ENCODE results near the gene MTX1. TPM values are rescaled to one million over a fixed set of nuclear protein-coding genes. Genes with fewer than 3 reads are reported as not detected.
"Not testable (repeated sequence)": the region's sequence is repeated elsewhere in the genome, so short reads cannot be mapped to it uniquely, and the experiment has no call there.

Gene MTX1
- polyA plus RNA-seq, 1 donor (not counting 4 experiments of a cell fraction or from before 2014, with no cell fraction given), result 43.4 TPM

- Histone ChIP-seq H3K9me3 (ENCODE audit: control insufficient read depth, low read depth, low read length) (no peaks in the 10 kb centered on the region), H3K4me2 (ENCODE audit: control insufficient read depth, extremely low read depth, insufficient read depth, low read depth, low read length) (peak overlapping the region; percentile 84), H3K27me3 (ENCODE audit: control insufficient read depth, extremely low read depth, insufficient read depth, low read length) (no peaks in the 10 kb centered on the region), H3K9ac (ENCODE audit: control insufficient read depth, extremely low read depth, insufficient read depth, low read length) (peak overlapping the region; percentile 85), H3K27ac (ENCODE audit: control insufficient read depth, insufficient read depth, low read length) (peak overlapping the region; percentile 72), H4K20me1 (ENCODE audit: control insufficient read depth, extremely low read depth, insufficient read depth, low read length) (no peaks in the 10 kb centered on the region), H3K36me3 (ENCODE audit: control insufficient read depth in 2 of 2, extremely low read depth in 1 of 2, insufficient read depth in 2 of 2, low read length in 2 of 2) (peaks cover 2 to 5% of the 10 kb centered on the region in 2 experiments), H3K9me1 (ENCODE audit: control insufficient read depth, extremely low read depth, insufficient read depth, low read length) (no peaks in the 10 kb centered on the region), H2AFZ (ENCODE audit: control insufficient read depth, low read length) (peak overlapping the region; percentile 84), H3K79me2 (ENCODE audit: control insufficient read depth, insufficient read depth, low read length) (no peaks in the 10 kb centered on the region), H3K4me3 (ENCODE audit: control insufficient read depth in 2 of 3, extremely low read depth in 1 of 3, insufficient read depth in 2 of 3, low read depth in 1 of 3, low read length in 3 of 3) (peak overlapping the region; percentile 44 to 66 (median 61)), H3K4me1 (ENCODE audit: control insufficient read depth, extremely low read depth, insufficient read depth, low read length) (peaks cover 24% of the 10 kb centered on the region)
- TF ChIP-seq CTCF (optimal IDR thresholded peaks at IDR 0.05 in 1 of 3, IDR thresholded peaks at IDR 0.05 in 1 of 3, conservative IDR thresholded peaks at IDR 0.05 in 1 of 3; ENCODE audit: extremely low read depth in 1 of 3, insufficient read depth in 2 of 3, low read length in 3 of 3) (peak; percentile 88 to 97 (median 88)), EZH2 (IDR thresholded peaks at IDR 0.05; ENCODE audit: low read length) (no peak)
- peak; percentile 62 for DNase-seq (ENCODE audit: low read depth, low spot score)
- dilution Hi-C loops (cut with MboI; ENCODE audit: extremely low pct_ligation_motif_present, low sequenced_read_pairs), result no loop called here
- no peak for FAIRE-seq
Measured at GRCh38 chr1:155193275-155193990, 15.1 kb upstream of the MTX1 start.

GRCh38 chr1:155193991-155194240 lies 14.6 kb upstream of the MTX1 start:
- peak overlapping the region; percentile 84 for H3K4me2 ChIP-seq (ENCODE audit: control insufficient read depth, extremely low read depth, insufficient read depth, low read depth, low read length)
- H4K20me1 ChIP-seq (ENCODE audit: control insufficient read depth, extremely low read depth, insufficient read depth, low read length); H3K9me1 ChIP-seq (ENCODE audit: control insufficient read depth, extremely low read depth, insufficient read depth, low read length); H3K36me3 ChIP-seq (ENCODE audit: control insufficient read depth in 2 of 2, extremely low read depth in 1 of 2, insufficient read depth in 2 of 2, low read length in 2 of 2); FAIRE-seq; DNase-seq (ENCODE audit: low read depth, low spot score); H3K79me2 ChIP-seq (ENCODE audit: control insufficient read depth, insufficient read depth, low read length); H3K27me3 ChIP-seq (ENCODE audit: control insufficient read depth, extremely low read depth, insufficient read depth, low read length); H3K9me3 ChIP-seq (ENCODE audit: control insufficient read depth, low read depth, low read length); dilution Hi-C loops (cut with MboI; ENCODE audit: extremely low pct_ligation_motif_present, low sequenced_read_pairs): not testable (repeated sequence)
- peak overlapping the region; percentile 72 for H3K27ac ChIP-seq (ENCODE audit: control insufficient read depth, insufficient read depth, low read length)
- peaks cover 24% of the 10 kb centered on the region for H3K4me1 ChIP-seq (ENCODE audit: control insufficient read depth, extremely low read depth, insufficient read depth, low read length)
- H2AFZ ChIP-seq (ENCODE audit: control insufficient read depth, low read length), result peak overlapping the region; percentile 84
- H3K4me3 ChIP-seq (ENCODE audit: control insufficient read depth in 2 of 3, extremely low read depth in 1 of 3, insufficient read depth in 2 of 3, low read depth in 1 of 3, low read length in 3 of 3), result peak overlapping the region; percentile 44 to 66 (median 61)
- H3K9ac ChIP-seq (ENCODE audit: control insufficient read depth, extremely low read depth, insufficient read depth, low read length), result peak overlapping the region; percentile 85

All from keratinocyte (primary cell).